GM13977 (cell line): ENCODE measurements around the gene CSF3.

Experiments used
- DNase-seq: peaks from one replicate; pipeline ENCODE4 v3.0.0; 2012; ENCODE audit warnings: low spot score
- in situ Hi-C: fragments of 300-500 bp; cut with MboI; formaldehyde crosslinking; loops from one replicate; pipeline ENCODE4 v1.12.0; 2022; ENCODE audit warnings: low sequenced_read_pairs, low pct_unique_long_range_greater_than_20kb, mixed read lengths, inconsistent platforms; ENCODE audit not compliant: unreplicated experiment
- TF ChIP-seq, protein P1 (sequence below): IDR thresholded peaks from 2 replicates; pipeline ENCODE4 v1.5.1; 2012; ENCODE audit warnings: mild to moderate bottlenecking, control low read depth; ENCODE audit not compliant: insufficient read depth; ENCODE audit errors: extremely low read depth, missing control alignments

Gene CSF3

DNA sequence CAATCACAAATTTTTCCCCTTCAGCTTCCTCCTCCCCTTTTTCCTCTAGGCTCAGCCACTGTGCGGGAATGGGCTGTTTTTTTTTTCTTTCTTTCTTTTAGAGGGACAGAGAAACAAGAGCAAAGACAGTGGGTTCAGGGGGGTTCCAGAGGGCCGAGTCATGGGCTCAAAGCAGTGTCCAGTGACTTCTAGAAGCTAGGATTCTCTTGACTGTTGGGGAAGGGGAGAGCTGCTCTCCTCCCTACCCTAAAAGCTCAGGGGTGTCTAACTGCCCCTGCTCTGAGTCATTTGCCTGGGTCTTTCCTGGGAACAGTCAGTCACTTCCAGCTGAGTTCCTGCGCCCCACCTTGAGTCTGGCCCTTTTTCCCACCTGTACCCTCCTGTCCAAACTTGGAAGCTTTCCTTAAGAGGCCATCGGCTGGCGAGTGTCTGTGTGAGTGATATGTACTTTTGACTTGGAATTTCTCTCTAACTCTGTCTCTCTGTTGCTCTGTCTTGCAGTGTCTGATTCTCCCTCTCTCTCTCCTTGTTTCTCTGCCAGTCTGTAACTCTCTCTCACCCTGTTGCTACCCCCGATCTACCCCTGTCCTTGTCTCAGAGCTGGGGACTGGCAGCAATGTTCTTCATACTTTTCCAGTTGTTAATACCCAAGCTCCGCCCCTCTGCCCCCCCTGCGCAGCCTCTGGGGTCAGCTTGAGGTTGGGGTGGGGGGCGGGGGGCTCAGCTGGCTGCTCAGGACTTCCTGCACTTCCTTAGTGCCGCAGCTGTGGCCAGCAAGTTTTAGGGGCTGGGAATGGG is 49.9 kb downstream of the CSF3 start:
- in situ Hi-C loops: no loop called here
- TF ChIP-seq, protein P1, sequence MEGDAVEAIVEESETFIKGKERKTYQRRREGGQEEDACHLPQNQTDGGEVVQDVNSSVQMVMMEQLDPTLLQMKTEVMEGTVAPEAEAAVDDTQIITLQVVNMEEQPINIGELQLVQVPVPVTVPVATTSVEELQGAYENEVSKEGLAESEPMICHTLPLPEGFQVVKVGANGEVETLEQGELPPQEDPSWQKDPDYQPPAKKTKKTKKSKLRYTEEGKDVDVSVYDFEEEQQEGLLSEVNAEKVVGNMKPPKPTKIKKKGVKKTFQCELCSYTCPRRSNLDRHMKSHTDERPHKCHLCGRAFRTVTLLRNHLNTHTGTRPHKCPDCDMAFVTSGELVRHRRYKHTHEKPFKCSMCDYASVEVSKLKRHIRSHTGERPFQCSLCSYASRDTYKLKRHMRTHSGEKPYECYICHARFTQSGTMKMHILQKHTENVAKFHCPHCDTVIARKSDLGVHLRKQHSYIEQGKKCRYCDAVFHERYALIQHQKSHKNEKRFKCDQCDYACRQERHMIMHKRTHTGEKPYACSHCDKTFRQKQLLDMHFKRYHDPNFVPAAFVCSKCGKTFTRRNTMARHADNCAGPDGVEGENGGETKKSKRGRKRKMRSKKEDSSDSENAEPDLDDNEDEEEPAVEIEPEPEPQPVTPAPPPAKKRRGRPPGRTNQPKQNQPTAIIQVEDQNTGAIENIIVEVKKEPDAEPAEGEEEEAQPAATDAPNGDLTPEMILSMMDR: no peak
- DNase-seq: no peak

DNA sequence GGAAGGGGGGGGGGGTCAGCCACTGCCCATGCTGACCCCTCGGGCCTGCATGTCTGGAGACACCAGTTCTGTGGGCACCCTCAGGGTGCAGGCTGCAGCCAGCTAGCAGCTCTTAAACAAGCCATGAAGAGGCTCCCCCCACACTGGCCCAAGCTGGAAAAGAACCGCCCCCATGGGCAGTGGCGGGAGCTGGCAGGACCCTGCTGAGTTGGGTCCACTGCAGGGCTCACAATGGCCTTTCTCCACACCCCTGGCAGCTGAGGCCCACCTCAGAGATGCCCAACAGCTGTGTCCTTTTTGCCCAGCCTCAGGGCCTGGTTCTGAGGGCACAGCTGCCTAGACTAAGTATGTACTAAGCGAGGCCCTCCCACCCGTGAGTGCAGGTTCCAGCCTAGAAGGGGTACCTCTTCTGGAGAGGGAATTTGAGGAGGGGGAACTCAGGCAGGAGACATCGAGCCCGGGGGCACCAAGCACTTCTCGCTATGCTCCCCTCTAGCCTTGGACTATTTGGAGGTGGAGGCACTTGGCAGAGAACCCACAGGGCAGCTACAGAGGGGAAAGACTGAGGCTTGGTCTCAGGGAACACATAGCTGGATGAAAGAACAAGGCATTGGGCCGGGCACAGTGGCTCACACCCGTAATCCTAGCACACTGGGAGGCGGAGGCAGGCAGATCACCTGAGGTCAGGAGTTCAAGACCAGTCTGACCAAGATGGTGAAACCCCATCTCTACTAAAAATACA is 50.7 kb downstream of the CSF3 start:
- TF ChIP-seq, protein P1: no peak
- in situ Hi-C loops: no loop called here
- no peak for DNase-seq
